Tibial nerve (tissue), 4 donors: ENCODE measurements around the gene PRKAG3.

Experiments used
- CTCF ChIP-seq, 5 experiments: fragments of 200-600 bp in 3 of 5; fragments of 450-650 bp in 2 of 5; sonication (generic) in 3 of 5; IDR thresholded peaks; one replicate each; pipeline ENCODE4 v1.5.1; 2016 to 2019; ENCODE audit warnings: antibody characterized with exemption in 5 of 5, mild to moderate bottlenecking in 3 of 5, moderate library complexity in 2 of 5
- EP300 ChIP-seq, 2 donors: sonication (generic); formaldehyde crosslinking; IDR thresholded peaks; one replicate each; pipeline ENCODE4 v1.6.1; 2017; ENCODE audit warnings: antibody characterized with exemption in 2 of 2, mild to moderate bottlenecking in 1 of 2
- POLR2A ChIP-seq, 2 donors: fragments of 450-650 bp; IDR thresholded peaks; one replicate each; pipeline ENCODE4 v1.6.1; 2017; ENCODE audit warnings: antibody characterized with exemption in 2 of 2, mild to moderate bottlenecking in 2 of 2, moderate library complexity in 2 of 2

GRCh38 chr2:218815649-218816048, 16.0 kb downstream of the PRKAG3 start:
- TF ChIP-seq CTCF (IDR thresholded peaks at IDR 0.05): no peak
- TF ChIP-seq POLR2A (IDR thresholded peaks at IDR 0.05): no peak
- no peak for TF ChIP-seq EP300 (IDR thresholded peaks at IDR 0.05)
